Mammary epithelial cell (primary cell): ENCODE measurements around the gene IGSF6.

Experiments
- CTCF ChIP-seq, 2 donors: IDR thresholded peaks in 1 of 2; conservative IDR thresholded peaks in 1 of 2; 2 replicates each; pipeline ENCODE4 v1.5.1; 2011 to 2012; ENCODE audit warnings: inconsistent platforms in 2 of 2, low read length in 2 of 2, mild to moderate bottlenecking in 2 of 2, control low read depth in 1 of 2, low read depth in 1 of 2; ENCODE audit not compliant: insufficient read depth in 1 of 2; ENCODE audit errors: extremely low read depth in 1 of 2
- EZH2 ChIP-seq: IDR thresholded peaks from 2 replicates; pipeline ENCODE4 v1.6.1; 2012; ENCODE audit warnings: low read length, inconsistent platforms, borderline replicate concordance

- TF ChIP-seq CTCF (conservative IDR thresholded peaks at IDR 0.05 in 1 of 2, IDR thresholded peaks at IDR 0.05 in 1 of 2; ENCODE audit: extremely low read depth in 1 of 2, insufficient read depth in 1 of 2, low read depth in 1 of 2, low read length in 2 of 2): no peak
- TF ChIP-seq EZH2: no peak
Observed at GRCh38 chr16:21659124-21659523, 6.7 kb upstream of the IGSF6 start.
